Activated CD4-positive, alpha-beta T cell treated with anti-CD3 and anti-CD28 coated beads, Interleukin-2, amount 50 U/mL, for 1 hour (primary cell): Measurements from ENCODE around the gene VCPKMT.

Experiments
- DNase-seq: peaks from one replicate; pipeline ENCODE4 v3.0.0-alpha.2; 2020

Gene VCPKMT

DNA sequence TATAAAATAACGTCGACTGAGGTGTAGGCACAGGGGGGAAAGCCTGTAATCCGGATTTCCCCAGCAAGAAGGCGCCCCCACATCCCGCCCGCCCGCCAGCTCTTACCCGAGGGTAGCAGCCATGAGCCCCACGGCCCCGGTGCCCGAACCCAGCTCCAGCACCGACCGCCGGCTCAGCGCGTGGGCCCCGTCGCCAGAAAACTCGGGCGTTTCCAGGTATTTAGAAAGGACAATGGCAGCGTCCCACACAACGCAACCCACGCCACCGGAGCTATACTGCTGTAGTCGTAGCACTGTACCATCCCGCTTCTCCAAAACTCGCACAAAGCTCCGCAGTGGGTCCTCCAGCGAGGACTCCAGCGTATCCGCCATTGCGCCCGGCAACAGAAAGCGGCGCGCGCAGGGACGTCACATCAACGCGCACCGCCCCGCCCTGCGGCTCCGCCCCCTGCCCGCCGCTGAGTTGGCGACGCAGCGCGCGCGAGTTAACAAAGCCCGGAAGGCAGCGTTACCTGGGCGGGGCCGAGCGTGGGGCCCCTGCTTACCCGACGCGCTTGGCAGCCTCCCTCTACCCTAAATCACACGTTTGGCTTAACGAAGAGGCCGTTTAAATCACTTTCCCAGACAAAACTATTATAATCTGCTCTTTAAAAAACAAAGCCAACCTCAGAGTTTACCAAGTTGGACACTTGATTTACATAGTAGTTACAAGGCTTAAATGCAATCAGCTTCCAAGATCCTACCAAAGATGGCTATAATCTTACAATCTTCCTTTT lies at the start of gene VCPKMT:
Gene VCPKMT, minus strand, starts transcription at position 392 of the 776 bp plus-strand sequence. Its CDS starts 20 bp downstream, at position 372.
- DNase-seq = peak; percentile 96

DNA sequence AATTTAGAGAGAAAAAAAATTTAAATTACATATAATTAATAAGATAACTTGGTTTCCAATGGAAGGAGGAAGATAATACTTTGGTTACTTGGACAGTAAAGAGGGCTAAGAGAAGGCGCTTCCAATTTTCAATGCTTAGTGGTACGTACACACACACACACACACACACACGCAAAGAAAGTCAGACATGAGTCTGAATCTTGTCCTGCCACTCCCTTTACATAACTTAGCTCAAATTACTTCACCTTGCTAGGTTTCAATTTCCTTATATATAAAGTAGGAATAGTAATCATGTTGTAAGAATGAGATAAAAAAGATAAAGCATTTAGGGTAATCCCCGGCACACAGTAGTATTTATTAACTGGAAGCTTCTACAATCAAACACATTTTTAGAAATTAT lies 39.7 kb upstream of the VCPKMT start:
- no peak for DNase-seq

DNA sequence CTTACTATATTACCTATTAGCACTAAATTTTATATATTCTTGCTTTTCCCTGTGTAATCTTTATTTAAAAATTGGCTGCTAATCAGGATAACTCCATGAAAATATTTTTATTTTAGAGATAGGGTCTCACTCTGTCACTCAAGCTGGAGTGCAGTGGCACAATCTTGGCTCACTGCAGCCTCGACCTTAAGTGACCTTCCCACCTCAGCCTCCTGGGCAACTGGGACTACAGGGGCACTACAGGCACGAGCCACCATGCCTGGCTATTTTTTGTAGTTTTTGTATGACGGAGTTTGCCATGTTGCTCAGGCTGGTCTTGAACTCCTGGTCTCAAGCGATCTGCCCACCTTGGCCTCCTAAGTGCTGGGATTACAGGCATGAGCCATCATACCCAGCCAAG lies 32.4 kb upstream of the VCPKMT start:
- DNase-seq = no peak

DNA sequence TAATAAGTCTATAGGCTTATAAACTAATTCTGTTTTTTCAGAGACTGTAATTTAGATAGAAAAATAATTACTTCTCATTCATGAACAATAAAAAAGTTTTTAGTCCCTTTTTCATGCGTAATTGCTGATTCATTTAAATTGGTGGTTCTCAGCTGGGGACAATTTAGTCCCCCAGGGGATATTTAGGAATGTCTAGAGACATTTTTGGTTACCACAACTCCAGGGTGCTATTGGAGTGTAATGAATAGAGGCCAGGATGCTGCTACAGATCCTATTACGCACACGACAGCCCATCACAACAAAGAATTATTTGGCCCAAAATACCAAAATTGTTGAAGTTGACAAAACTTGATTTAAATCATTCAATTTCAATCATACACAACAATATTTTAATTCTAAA lies 22.8 kb upstream of the VCPKMT start:
- DNase-seq = no peak

DNA sequence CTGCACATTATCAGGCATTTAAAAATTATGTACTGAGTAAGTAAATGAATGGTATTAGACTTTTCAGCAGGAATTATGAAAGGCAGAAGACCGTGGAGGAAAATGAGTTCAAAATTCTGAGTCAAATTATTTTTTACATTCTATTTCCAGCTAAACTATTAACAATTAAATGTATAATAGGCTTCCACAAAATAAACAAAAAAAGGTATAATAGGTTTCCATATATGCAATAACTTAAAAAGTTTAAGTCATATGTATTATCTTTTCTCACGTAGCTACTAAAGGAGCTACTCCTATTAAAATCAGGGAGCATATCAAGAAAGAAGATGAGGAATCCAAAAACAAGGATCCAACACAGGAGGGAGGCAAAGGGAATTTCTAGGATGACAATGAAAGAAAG lies 11.4 kb upstream of the VCPKMT start:
- no peak for DNase-seq

DNA sequence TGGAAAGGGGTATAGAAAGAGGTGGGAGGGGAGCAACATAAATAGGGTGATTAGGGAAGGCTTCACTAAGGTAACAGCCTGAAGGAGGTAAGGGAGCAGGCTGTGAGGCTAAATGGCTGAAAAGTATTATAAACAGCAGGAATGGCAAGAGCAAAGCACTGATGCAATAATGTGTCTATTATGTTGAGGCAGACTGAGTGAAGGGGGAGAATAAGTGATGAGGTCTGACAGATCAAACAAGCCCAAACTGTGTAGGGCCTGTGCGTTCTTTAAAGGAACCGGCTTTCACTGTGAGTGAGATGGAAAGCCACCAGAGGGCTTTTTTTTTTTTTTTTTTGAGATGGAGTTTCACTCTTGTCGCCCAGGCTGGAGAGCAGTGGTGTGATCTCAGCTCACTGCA lies 6.7 kb upstream of the VCPKMT start:
- DNase-seq = no peak

DNA sequence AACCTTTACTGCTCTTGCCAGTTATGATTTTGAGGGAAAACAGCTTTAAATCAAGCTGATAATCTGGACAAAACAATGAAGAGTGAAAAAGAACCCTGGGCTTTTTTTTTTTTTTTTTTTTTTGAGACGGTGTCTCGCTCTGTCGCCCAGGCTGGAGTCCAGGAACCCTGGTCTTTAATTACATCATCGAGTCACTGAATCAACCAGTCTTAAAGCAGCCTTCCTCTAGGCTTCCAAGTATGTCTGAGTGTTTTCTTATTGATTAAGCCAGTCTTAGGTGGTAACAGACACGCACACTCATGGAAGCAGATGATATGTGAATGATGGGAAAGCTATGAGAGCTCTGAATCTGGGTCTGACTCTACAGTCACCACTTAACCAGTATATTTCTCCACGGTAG lies 5.9 kb upstream of the VCPKMT start:
- DNase-seq = no peak

DNA sequence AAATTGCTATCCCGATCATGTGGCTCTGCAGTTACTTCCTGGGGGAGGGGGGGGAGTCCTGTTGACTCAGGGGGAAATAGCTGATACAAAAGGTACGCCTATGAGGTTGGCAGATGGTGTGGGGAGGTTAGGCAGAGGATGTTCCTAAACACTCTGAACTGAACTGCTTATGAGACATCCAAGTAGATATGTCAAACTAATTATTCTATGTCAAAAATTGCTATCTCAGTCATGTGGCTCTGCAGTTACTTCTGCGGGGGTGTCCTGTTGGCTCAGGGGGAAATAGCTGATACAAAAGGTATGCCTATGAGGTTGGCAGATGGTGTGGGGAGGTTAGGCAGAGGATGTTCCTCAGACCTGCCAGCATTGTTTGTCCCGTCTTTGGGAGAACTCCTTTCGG lies 5.1 kb upstream of the VCPKMT start:
- DNase-seq = no peak

DNA sequence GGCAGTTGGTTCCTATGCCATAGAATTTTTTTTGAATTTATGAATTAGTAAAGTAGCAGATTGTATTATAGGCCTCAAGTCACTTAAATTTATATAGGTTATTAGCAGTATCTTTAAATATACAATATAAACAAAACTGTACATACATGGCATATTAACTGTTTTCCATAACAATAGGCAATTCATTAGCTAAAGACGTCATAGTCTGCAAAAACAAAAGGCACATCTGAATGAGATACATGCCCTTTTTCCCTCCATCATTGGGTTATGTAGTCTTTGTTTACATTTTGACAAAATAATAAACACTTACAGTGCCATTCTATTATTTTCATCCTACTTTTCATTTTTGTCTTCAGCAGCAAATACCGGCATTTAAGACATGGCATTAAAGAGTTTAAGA lies 1.1 kb upstream of the VCPKMT start:
- DNase-seq = no peak

DNA sequence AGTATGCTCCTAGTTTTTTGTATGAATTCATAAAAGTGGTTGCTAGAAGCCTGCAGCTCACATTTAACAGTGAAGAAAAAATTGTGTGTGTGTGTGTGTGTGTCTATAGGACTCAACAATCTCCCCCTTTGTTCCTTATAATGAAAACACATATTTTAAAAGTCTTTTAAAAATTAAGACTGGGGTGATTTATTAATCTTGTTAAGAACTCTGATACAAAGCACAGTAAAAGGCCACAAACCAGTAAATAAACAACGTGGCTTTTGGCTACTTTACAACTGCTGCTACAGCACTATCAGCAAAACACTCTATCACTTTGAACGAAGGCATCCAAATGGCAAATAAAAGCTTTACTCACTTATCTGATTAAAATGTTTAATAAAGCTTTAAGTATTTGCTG lies 594 bp upstream of the VCPKMT start:
- no peak for DNase-seq

DNA sequence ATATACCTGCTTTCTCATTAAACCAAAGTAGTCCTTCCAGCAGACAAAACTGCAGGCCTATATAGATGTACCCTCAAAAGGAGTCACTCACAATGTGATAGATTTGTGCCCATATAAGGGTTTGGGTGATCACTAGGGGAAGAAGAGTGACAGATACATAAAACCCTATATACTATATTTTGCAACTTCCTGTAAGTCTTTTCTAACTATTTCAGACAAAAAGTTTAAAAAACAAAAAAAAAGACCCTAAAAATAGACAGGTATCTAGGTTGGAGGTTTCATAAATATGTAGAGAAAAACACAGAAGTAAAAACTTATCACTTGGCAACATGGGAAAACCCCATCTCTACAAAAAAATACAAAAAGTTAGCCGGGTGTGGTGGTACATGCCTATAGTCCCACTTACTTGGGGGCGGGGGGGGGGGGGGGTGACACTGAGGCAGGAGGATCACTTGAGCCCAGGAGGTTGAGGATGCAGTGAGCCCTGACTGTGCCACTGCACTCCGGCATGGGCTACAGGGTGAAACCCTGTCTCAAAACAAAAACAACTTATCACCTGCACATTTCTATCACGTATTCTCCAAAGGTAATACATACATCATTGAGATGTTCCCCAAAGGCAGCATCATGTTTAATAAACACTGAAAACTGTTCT lies 2.9 kb downstream of the VCPKMT start:
- no peak for DNase-seq

DNA sequence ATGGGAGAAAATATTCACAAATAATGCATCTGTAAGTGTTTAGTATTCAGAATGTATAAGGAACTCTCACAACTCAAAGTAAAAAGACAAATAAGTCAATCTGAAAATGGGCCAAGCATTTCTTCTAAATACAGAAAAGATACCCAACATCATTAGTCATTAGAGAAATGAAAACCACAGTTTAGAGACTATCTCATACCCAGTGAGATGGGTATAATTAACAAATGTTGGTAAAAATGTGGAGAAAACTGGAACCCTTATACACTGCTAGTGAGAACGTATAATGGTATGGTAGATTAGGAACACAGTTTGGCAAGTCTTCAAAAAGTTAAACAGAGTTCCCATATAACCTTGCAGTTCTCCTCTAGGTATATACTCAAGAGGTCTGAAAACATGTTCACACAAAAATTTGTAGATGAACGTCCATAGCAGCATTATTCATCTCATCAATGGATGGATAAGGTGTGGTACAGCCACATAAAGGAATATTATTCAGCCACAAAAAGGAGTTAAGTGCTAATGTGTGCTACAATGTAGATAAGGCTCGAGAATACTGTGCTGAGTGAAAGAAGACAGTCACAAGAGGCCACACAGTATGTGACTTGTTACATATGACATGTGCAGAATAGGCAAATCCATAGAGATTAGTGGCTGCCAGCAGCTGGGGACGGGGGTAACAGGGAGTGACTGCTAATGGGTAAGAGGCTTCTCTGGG lies 5.9 kb downstream of the VCPKMT start:
- no peak for DNase-seq

DNA sequence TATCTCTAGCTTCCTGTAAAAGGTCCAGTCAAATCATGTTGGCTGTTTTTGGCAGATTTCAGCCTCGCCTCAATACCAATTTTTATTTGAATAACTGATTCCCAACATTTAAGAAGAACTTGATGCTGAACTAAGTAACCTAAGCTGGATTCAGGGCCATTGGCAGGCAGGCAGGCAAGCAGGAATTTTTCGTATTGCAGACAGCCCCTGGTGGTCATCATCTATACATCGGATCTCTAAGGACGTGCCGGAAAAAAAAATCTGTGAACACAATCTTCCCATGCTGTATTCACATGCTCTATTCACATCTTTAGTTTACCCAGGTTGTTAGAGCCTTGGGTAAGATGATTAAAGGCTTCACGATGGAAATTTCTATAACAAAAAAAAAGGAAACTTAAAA lies 7.0 kb downstream of the VCPKMT start:
- no peak for DNase-seq

DNA sequence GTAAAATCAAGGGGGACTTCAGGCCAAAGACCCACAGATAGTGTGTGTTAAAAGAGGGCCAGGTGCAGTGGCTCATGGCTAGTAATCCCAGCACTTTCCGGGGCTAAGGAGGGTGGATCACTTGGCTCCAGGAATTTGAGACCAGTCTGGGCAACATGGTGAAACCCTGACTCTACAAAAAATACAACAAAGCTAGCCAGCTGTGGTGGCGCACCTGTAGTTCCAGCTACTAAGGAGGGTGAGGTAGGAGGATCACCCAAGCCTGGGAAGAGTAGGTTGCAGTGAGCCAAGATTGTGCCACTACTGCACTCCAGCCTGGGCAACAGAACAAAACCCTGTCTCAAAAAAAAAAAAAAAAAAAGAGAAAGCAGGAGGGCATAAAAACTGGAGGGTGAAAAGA lies 8.5 kb downstream of the VCPKMT start:
- no peak for DNase-seq

DNA sequence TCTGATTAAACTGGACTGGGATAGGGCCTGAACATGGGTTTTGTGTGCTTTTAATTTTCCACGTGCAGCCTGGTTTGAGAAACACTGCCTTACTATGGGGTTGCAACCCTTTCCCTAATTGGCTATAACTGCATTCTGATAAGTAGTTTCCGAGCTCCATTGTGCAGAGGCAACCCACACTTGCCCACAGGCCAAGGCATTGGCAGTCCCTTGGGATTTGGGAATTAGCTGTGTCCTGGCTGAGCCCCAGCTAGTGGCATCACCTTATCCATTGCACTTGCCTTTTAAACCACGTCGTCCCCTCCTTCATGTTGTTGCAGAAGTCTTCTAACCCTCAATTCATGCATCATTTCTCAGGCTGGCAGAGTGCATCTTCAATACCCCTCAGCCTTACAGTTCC lies 10.2 kb downstream of the VCPKMT start:
- DNase-seq = no peak

DNA sequence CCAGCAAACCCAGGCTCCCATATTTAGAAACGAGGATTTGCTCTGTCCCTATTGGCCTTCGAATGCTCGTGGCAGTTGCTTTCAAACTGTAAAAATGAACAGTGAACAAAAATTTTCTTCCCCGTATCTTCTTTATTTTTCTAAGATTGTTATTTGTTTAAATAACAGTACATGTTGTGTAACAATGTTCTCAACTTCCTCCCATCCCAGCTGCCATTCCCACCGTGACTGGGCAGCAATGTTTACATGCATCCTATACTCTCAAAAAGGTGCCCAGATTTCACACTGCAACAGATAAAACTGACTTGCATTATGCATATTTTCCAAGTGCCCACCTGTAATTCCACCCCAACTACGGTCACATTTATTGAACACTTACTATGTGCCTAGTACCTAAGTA lies 12.8 kb downstream of the VCPKMT start:
- DNase-seq = no peak

DNA sequence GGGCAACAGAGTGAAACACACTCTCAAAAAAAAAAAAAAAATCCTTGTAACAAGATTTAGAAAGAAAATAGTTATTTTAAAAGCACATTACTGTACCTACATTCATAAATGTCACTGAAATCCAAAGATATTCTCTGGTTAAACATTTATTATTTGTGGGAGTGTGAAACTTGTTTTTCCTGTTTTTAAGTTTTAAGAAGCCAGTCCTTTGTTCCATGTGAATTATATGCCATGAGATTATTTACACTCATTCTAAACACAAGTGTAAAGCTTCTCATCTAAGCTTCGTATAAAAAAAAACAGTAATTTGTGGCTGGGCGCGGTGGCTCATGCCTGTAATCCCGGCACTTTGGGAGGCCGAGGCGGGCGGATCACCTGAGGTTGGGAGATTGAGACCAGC lies 15.0 kb downstream of the VCPKMT start:
- no peak for DNase-seq

DNA sequence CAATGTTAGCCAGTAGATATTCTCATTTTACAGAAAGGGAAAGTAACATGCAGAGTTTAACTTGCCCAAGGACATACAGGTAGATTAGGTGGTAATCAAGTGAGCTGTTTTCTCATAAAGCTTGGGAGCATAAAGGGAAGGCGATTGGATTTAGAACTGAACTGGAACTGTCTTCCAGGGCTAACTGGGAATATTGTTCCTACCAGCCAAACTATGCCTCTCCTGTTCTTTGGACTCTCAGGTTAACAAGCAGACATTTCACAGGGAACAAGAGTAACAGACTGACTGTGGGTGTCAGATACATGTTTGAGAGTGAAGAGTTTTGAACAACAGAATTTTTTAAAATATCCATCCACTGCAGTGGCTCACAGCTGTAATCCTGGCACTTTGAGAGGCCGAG lies 15.6 kb downstream of the VCPKMT start:
- no peak for DNase-seq

DNA sequence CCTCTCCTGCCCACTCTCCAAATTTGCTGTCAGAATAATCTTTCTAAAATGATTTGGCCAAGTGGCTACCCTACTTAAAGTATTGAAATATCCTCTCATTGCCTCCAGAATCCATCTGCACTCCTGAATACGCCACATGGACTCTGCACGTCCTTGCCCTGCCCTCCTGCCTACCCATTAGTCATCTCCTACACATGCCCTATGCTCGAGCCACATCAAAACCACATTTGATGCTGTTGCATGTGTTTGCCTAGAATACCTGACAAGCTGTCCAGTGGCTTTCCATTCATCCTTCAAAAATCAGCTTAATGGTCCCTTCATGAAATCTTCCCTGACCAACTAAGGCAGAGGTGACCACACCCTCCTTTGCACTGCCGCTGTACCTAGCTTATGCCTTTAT lies 17.0 kb downstream of the VCPKMT start:
- no peak for DNase-seq

DNA sequence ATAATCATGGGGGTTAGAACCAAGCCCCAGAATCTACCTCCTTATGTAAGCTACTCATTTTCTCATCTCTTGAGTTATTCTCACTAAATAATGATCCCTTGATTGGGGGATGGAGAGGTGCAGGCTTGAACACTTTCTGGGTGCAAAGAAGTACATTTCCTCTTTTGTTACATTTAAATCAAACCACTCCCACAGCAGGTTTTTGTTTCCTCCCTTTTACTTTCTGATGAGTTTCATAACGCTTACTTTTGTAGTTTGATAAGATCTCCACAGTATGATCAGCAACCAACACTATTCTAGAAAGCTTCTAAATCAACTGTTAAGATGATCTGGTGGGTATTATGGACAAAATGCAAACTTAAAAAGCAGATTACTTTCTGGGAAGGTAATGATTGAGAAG lies 20.5 kb downstream of the VCPKMT start:
- DNase-seq = no peak

DNA sequence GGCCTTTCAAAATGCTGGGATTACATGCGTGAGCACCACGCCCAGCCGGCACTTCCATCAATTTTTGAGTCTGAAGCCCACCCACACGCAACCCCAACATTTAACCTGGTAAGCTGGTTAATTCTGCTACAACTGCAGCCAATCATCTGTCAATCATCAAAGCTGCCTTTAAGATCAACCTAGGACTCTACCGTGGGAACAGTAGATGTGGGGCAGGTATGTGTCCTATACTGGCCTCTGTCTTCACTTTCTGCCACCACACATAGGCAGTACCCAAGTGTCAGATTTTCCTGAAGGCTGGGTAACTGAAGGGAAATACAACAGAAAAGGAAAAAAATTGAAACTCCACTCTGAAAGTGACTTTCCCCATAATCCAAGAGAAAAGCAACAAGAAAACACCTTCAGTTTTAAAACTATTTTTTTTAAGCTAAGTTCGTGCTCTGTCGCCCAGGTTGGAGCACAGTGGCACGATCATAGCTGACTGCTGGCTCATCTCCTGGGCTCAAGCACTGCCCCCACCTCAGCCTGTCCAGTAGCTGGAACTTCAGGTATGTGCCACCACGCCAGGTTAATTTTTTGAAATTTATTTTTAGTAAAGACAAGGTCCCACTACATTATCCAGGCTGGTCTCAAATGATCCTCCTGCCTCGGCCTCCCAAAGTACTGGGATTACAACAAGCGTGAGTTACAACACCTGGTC lies 22.2 kb downstream of the VCPKMT start:
- DNase-seq = no peak

DNA sequence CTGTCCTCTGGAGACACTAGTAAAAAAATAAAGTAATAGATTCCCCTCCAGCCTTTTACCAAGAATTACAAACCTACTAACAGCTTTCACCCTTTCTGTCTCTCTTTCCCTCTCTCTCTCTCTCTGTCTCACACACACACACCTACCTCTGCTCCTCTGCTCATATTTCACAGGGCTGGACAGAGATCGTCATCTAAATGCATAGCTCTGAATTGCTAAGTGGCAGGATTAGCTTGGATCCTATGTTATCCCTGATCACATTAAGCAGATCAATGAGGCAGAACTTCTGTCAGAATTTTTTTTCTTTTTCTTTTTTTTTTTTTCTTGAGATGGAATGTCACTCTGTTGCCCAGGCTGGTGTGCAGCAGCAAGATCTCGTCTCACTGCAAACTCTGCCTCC lies 22.9 kb downstream of the VCPKMT start:
- no peak for DNase-seq

DNA sequence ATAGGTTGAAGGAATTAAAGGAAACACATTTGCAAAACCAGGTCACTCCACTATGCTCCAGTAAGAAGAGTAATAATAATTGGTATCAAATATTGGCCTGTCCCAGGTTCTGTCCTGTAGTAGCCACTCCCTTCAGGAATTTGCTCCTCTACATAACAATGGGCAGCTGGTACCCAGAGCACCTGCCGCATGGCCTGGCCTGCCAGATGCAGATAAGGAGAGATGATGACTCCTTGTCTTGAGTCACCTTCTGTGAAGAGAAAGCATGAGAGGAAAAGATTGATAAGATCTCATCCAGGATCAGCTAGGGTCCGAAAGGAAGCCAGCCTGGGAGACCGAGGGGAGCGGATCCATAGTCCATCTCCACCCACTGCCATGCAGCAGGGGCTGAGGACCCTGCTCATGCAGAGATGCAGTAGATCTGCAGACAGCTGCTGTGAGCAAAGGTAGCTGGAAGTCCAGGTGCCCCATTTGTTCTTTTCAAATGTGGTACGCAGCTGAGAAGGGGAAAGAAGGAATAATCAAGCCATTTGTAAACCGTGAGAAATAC lies 24.3 kb downstream of the VCPKMT start:
- DNase-seq = no peak
